Measurements from ENCODE around the gene NEO1.

- TF ChIP-seq CTCF (IDR thresholded peaks at IDR 0.05; ENCODE audit: poor library complexity, severe bottlenecking) (no peak), EP300 (conservative IDR thresholded peaks at IDR 0.05; ENCODE audit: poor library complexity, severe bottlenecking) (no peak), RAD21 (conservative IDR thresholded peaks at IDR 0.05) (no peak), MXI1 (conservative IDR thresholded peaks at IDR 0.05; ENCODE audit: poor library complexity, severe bottlenecking) (no peak), POLR2AphosphoS5 (IDR thresholded peaks at IDR 0.05) (no peak)
- TF ChIP-seq, protein P1, sequence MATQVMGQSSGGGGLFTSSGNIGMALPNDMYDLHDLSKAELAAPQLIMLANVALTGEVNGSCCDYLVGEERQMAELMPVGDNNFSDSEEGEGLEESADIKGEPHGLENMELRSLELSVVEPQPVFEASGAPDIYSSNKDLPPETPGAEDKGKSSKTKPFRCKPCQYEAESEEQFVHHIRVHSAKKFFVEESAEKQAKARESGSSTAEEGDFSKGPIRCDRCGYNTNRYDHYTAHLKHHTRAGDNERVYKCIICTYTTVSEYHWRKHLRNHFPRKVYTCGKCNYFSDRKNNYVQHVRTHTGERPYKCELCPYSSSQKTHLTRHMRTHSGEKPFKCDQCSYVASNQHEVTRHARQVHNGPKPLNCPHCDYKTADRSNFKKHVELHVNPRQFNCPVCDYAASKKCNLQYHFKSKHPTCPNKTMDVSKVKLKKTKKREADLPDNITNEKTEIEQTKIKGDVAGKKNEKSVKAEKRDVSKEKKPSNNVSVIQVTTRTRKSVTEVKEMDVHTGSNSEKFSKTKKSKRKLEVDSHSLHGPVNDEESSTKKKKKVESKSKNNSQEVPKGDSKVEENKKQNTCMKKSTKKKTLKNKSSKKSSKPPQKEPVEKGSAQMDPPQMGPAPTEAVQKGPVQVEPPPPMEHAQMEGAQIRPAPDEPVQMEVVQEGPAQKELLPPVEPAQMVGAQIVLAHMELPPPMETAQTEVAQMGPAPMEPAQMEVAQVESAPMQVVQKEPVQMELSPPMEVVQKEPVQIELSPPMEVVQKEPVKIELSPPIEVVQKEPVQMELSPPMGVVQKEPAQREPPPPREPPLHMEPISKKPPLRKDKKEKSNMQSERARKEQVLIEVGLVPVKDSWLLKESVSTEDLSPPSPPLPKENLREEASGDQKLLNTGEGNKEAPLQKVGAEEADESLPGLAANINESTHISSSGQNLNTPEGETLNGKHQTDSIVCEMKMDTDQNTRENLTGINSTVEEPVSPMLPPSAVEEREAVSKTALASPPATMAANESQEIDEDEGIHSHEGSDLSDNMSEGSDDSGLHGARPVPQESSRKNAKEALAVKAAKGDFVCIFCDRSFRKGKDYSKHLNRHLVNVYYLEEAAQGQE (IDR thresholded peaks at IDR 0.05; ENCODE audit: borderline replicate concordance): no peak
Observed at GRCh38 chr15:73246439-73246838, 194.2 kb downstream of the NEO1 start.

Data from neural cell (in vitro differentiated cells).